ENCODE data around the gene CCDC150. TPM values are rescaled to one million over a fixed set of nuclear protein-coding genes. Genes with fewer than 3 reads are reported as not detected.
A peak's percentile ranks its signal among the peaks of the same experiment; 100 is the strongest.

CCDC150 gene
- total RNA-seq, 1 donor from 2014 or later: 4.4 TPM

GRCh38 chr2:196640031-196640548, 575 bp downstream of the CCDC150 start:
- peak overlapping the region; percentile 82 for H3K27ac ChIP-seq (ENCODE audit: low read depth, low read length)

GRCh38 chr2:196649202-196649601, 9.7 kb downstream of the CCDC150 start:
- no peak overlapping the region for H3K4me3 Mint-ChIP-seq (ENCODE audit: unreplicated experiment)
- H3K27ac ChIP-seq (ENCODE audit: low read depth, low read length): no peak overlapping the region
- no peak for TF ChIP-seq EZH2 (IDR thresholded peaks at IDR 0.05; ENCODE audit: insufficient read depth, low read length)
- no peak for TF ChIP-seq CTCF (IDR thresholded peaks at IDR 0.05; ENCODE audit: insufficient read depth, low read depth, low read length)
- DNase-seq (ENCODE audit: low read depth) (no peak), FAIRE-seq (no peak)
- H3K36me3 ChIP-seq (ENCODE audit: insufficient read depth, low read length): no peaks in the 10 kb centered on the region
- H3K27ac Mint-ChIP-seq (ENCODE audit: unreplicated experiment): no peak overlapping the region
- no peak overlapping the region for H3K4me3 ChIP-seq (ENCODE audit: insufficient read depth, low read depth, low read length)
- H3K4me1 ChIP-seq (ENCODE audit: insufficient read depth, low read length): no peaks in the 10 kb centered on the region
- H3K36me3 Mint-ChIP-seq (ENCODE audit: low read depth, unreplicated experiment): peaks cover 14% of the 10 kb centered on the region
- no peaks in the 10 kb centered on the region for H3K4me1 Mint-ChIP-seq (ENCODE audit: low read depth, unreplicated experiment)
- no peaks in the 10 kb centered on the region for H3K27me3 Mint-ChIP-seq (ENCODE audit: low read depth, unreplicated experiment)
- no peaks in the 10 kb centered on the region for H4K20me1 ChIP-seq (ENCODE audit: insufficient read depth, low read length)
- no peak overlapping the region for H3K9ac ChIP-seq (ENCODE audit: low read length)
- peaks cover 42% of the 10 kb centered on the region for H3K9me3 Mint-ChIP-seq (ENCODE audit: unreplicated experiment)
- peaks cover 25% of the 10 kb centered on the region for H3K79me2 ChIP-seq (ENCODE audit: insufficient read depth, low read length)
- H2AFZ ChIP-seq (ENCODE audit: low read depth, low read length): no peak overlapping the region
- no peaks in the 10 kb centered on the region for H3K27me3 ChIP-seq (ENCODE audit: insufficient read depth, low read length)
- no peak overlapping the region for H3K4me2 ChIP-seq (ENCODE audit: low read length)
- H3K9me3 ChIP-seq (ENCODE audit: insufficient read depth, low read depth, low read length): peaks cover 19% of the 10 kb centered on the region

More at GRCh38 chr2:196640031-196640548, 575 bp downstream of the CCDC150 start:
- no peaks in the 10 kb centered on the region for H3K9me3 ChIP-seq (ENCODE audit: insufficient read depth, low read depth, low read length)
- peak overlapping the region; percentile 86 for H3K4me3 ChIP-seq (ENCODE audit: insufficient read depth, low read depth, low read length)
- no peaks in the 10 kb centered on the region for H3K36me3 Mint-ChIP-seq (ENCODE audit: low read depth, unreplicated experiment)
- H2AFZ ChIP-seq (ENCODE audit: low read depth, low read length): peak overlapping the region; percentile 97
- H3K4me1 ChIP-seq (ENCODE audit: insufficient read depth, low read length): peaks cover 13% of the 10 kb centered on the region
- H3K79me2 ChIP-seq (ENCODE audit: insufficient read depth, low read length): peaks cover 33% of the 10 kb centered on the region
- H4K20me1 ChIP-seq (ENCODE audit: insufficient read depth, low read length): no peaks in the 10 kb centered on the region
- peak overlapping the region; percentile 88 for H3K4me3 Mint-ChIP-seq (ENCODE audit: unreplicated experiment)
- no peak for TF ChIP-seq EZH2 (IDR thresholded peaks at IDR 0.05; ENCODE audit: insufficient read depth, low read length)
- no peak for TF ChIP-seq CTCF (IDR thresholded peaks at IDR 0.05; ENCODE audit: insufficient read depth, low read depth, low read length)
- H3K27ac Mint-ChIP-seq (ENCODE audit: unreplicated experiment): no peak overlapping the region
- H3K27me3 Mint-ChIP-seq (ENCODE audit: low read depth, unreplicated experiment): no peaks in the 10 kb centered on the region
- peak overlapping the region; percentile 86 for H3K9ac ChIP-seq (ENCODE audit: low read length)
- H3K4me1 Mint-ChIP-seq (ENCODE audit: low read depth, unreplicated experiment): no peaks in the 10 kb centered on the region
- H3K27me3 ChIP-seq (ENCODE audit: insufficient read depth, low read length): no peaks in the 10 kb centered on the region
- DNase-seq (ENCODE audit: low read depth) (no peak), FAIRE-seq (no peak)
- H3K9me3 Mint-ChIP-seq (ENCODE audit: unreplicated experiment): no peaks in the 10 kb centered on the region
- H3K36me3 ChIP-seq (ENCODE audit: insufficient read depth, low read length): no peaks in the 10 kb centered on the region
- peak overlapping the region; percentile 92 for H3K4me2 ChIP-seq (ENCODE audit: low read length)

- peaks cover 14% of the 10 kb centered on the region for H3K36me3 Mint-ChIP-seq (ENCODE audit: low read depth, unreplicated experiment)
- H3K4me3 Mint-ChIP-seq (ENCODE audit: unreplicated experiment): no peak overlapping the region
- Histone ChIP-seq H3K36me3 (ENCODE audit: insufficient read depth, low read length) (no peaks in the 10 kb centered on the region), H3K4me1 (ENCODE audit: insufficient read depth, low read length) (no peaks in the 10 kb centered on the region), H3K4me3 (ENCODE audit: insufficient read depth, low read depth, low read length) (no peak overlapping the region), H3K79me2 (ENCODE audit: insufficient read depth, low read length) (peaks cover 23% of the 10 kb centered on the region), H3K9ac (ENCODE audit: low read length) (no peak overlapping the region), H3K27ac (ENCODE audit: low read depth, low read length) (no peak overlapping the region), H2AFZ (ENCODE audit: low read depth, low read length) (no peak overlapping the region), H3K9me3 (ENCODE audit: insufficient read depth, low read depth, low read length) (peaks cover 19% of the 10 kb centered on the region), H4K20me1 (ENCODE audit: insufficient read depth, low read length) (no peaks in the 10 kb centered on the region), H3K27me3 (ENCODE audit: insufficient read depth, low read length) (no peaks in the 10 kb centered on the region), H3K4me2 (ENCODE audit: low read length) (no peak overlapping the region)
- H3K27me3 Mint-ChIP-seq (ENCODE audit: low read depth, unreplicated experiment): no peaks in the 10 kb centered on the region
- TF ChIP-seq EZH2 (IDR thresholded peaks at IDR 0.05; ENCODE audit: insufficient read depth, low read length) (no peak), CTCF (IDR thresholded peaks at IDR 0.05; ENCODE audit: insufficient read depth, low read depth, low read length) (no peak)
- no peak for FAIRE-seq
- no peaks in the 10 kb centered on the region for H3K4me1 Mint-ChIP-seq (ENCODE audit: low read depth, unreplicated experiment)
- no peak overlapping the region for H3K27ac Mint-ChIP-seq (ENCODE audit: unreplicated experiment)
- H3K9me3 Mint-ChIP-seq (ENCODE audit: unreplicated experiment): peaks cover 43% of the 10 kb centered on the region
- DNase-seq (ENCODE audit: low read depth): no peak
These were observed 12.0 kb downstream of the CCDC150 start for GRCh38 chr2:196651387-196652094.
